ENCODE results near the gene IGF2BP2.

DNA sequence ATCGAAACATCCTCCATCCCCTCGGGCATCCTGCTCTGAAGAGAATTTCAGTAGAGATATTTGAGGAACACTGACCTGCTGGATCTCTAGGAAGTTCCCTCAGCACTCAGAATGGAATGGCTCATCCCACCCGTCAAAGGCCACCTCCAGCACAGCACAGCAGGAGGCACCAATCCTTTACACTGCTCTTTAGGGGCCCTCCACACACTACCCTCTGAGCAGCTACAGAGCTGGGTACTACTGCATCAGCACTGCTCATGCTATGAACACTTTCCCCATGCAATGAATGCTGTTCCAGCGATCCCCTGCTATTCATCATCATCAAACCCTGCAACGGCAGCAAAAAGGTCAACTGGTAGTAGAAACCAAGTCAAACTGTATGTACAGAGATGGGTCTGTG lies 40.5 kb downstream of the IGF2BP2 start:
- TF ChIP-seq ZC3H10 (CRISPR knock-in tag; IDR thresholded peaks at IDR 0.05) (no peak), TCF4 (CRISPR knock-in tag; IDR thresholded peaks at IDR 0.05; ENCODE audit: borderline replicate concordance) (no peak), RARB (CRISPR knock-in tag; IDR thresholded peaks at IDR 0.05) (no peak), ESRRG (CRISPR knock-in tag; IDR thresholded peaks at IDR 0.05) (no peak), OSR1 (CRISPR knock-in tag; IDR thresholded peaks at IDR 0.05) (no peak), ZFP3 (CRISPR knock-in tag; IDR thresholded peaks at IDR 0.05) (no peak), PPARA (CRISPR knock-in tag; IDR thresholded peaks at IDR 0.05; ENCODE audit: borderline replicate concordance) (no peak), ZNF565 (CRISPR knock-in tag; conservative IDR thresholded peaks at IDR 0.05; ENCODE audit: low read depth) (no peak), ARNTL (CRISPR knock-in tag; IDR thresholded peaks at IDR 0.05; ENCODE audit: borderline replicate concordance, low read depth) (no peak)
- TF ChIP-seq, protein P1, sequence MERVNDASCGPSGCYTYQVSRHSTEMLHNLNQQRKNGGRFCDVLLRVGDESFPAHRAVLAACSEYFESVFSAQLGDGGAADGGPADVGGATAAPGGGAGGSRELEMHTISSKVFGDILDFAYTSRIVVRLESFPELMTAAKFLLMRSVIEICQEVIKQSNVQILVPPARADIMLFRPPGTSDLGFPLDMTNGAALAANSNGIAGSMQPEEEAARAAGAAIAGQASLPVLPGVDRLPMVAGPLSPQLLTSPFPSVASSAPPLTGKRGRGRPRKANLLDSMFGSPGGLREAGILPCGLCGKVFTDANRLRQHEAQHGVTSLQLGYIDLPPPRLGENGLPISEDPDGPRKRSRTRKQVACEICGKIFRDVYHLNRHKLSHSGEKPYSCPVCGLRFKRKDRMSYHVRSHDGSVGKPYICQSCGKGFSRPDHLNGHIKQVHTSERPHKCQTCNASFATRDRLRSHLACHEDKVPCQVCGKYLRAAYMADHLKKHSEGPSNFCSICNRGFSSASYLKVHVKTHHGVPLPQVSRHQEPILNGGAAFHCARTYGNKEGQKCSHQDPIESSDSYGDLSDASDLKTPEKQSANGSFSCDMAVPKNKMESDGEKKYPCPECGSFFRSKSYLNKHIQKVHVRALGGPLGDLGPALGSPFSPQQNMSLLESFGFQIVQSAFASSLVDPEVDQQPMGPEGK (CRISPR knock-in tag; IDR thresholded peaks at IDR 0.05; ENCODE audit: borderline replicate concordance): no peak
- TF ChIP-seq, protein P2, sequence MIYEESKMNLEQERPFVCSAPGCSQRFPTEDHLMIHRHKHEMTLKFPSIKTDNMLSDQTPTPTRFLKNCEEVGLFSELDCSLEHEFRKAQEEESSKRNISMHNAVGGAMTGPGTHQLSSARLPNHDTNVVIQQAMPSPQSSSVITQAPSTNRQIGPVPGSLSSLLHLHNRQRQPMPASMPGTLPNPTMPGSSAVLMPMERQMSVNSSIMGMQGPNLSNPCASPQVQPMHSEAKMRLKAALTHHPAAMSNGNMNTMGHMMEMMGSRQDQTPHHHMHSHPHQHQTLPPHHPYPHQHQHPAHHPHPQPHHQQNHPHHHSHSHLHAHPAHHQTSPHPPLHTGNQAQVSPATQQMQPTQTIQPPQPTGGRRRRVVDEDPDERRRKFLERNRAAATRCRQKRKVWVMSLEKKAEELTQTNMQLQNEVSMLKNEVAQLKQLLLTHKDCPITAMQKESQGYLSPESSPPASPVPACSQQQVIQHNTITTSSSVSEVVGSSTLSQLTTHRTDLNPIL (CRISPR knock-in tag; IDR thresholded peaks at IDR 0.05; ENCODE audit: low read depth): no peak

Data from SK-N-SH treated with all-trans-retinoic acid at 6 μM for 48 hours (cell line).